Left lung (tissue), 10 donors: ENCODE results near the gene PCSK6. TPM values are rescaled to one million over a fixed set of nuclear protein-coding genes. Genes with fewer than 3 reads are reported as not detected.

ENCODE experiments used
- ATAC-seq: fragments of 200-7000 bp; cut with Tn5 transposase; one replicate; pipeline ENCODE4 v1.9.1; 2020; ENCODE audit warnings: moderate library complexity
- DNase-seq, 4 donors: peaks; one replicate each; pipeline ENCODE4 v3.0.0-alpha.2; 2013 to 2020
- H3K27ac ChIP-seq, 2 donors: fragments of 200-600 bp; sonication (generic) in 1 of 2; one replicate each; pipeline versions ENCODE4 v1.5.0 to v1.8.0; 2020 to 2021
- H3K27me3 ChIP-seq, 2 donors: fragments of 200-600 bp; sonication (generic) in 1 of 2; one replicate each; pipeline versions ENCODE4 v1.5.0 to v1.8.0; 2020 to 2021
- H3K36me3 ChIP-seq, 2 donors: fragments of 200-600 bp; sonication (generic) in 1 of 2; one replicate each; pipeline versions ENCODE4 v1.5.0 to v1.8.0; 2020 to 2021
- H3K4me1 ChIP-seq, 2 donors: fragments of 200-600 bp; one replicate each; pipeline ENCODE4 v1.8.0; 2021
- H3K4me3 ChIP-seq, 2 donors: fragments of 200-600 bp; sonication (generic) in 1 of 2; one replicate each; pipeline versions ENCODE4 v1.5.0 to v1.8.0; 2020 to 2021; ENCODE audit warnings: mild to moderate bottlenecking in 1 of 2
- H3K9me3 ChIP-seq, 2 donors: fragments of 200-600 bp; sonication (generic) in 1 of 2; one replicate each; pipeline versions ENCODE4 v1.5.0 to v1.8.0; 2020 to 2021
- intact Hi-C, 2 donors: fragments of 100-400 bp; cut with DNase I; formaldehyde crosslinking; loops; one replicate each; pipeline versions ENCODE4 v1.11.2 to v1.14.2; 2022
- polyA plus RNA-seq, 6 donors: library from polyadenylated mRNA; unstranded; fragments of 120-200 nt; gene quantifications; one replicate each; pipeline ENCODE4 v1.2.1, GENCODE V29; 2013; ENCODE audit not compliant: insufficient read length in 6 of 6
- total RNA-seq, 2 donors: library from RNA; stranded (reverse); fragmentation: NEBNext Ultra II Directional; extraction: Animal tissue kit (Norgen Biotek cat#: 25700); gene quantifications; one replicate each; pipeline ENCODE4 v1.2.1, GENCODE V29; 2021
- TF ChIP-seq, protein P1 (sequence below), 2 donors: fragments of 200-600 bp; sonication (generic) in 1 of 2; IDR thresholded peaks; one replicate each; pipeline versions ENCODE4 v1.5.0 to v1.8.0; 2021; ENCODE audit warnings: antibody characterized with exemption in 2 of 2
- donor health status: DM: no; HTN: yes; CAD: no.
- donor health status: DM: no; HTN: no; CAD: no.

The PCSK6 gene
- total and polyA plus RNA-seq, 8 donors: 7.7 to 25.7 (median 22.8) TPM

DNA sequence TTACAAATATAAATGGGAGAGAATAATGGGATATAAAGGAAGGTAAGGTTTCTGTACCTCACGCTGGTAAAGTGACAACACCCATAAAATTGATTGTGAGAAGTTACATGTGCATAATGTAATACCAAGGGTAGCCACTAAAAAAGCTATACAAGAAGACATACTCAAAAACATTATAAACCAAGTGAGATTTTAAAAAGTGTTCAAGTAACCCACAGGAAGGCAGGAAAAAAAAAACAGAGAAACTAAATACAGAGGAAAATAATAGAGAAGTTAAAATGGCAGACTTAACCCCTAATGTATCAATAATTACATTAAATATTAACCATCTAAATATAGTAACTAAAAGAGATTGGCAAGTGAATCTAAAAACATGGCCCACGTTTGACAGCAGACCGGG is 76.3 kb downstream of the PCSK6 start:
- no peak for ATAC-seq
- no peak overlapping the region for H3K27ac ChIP-seq
- no peak overlapping the region for H3K4me3 ChIP-seq
- H3K27me3 ChIP-seq: no peaks in the 10 kb centered on the region
- no peaks in the 10 kb centered on the region for H3K9me3 ChIP-seq
- no peaks in the 10 kb centered on the region for H3K4me1 ChIP-seq
- TF ChIP-seq, protein P1, sequence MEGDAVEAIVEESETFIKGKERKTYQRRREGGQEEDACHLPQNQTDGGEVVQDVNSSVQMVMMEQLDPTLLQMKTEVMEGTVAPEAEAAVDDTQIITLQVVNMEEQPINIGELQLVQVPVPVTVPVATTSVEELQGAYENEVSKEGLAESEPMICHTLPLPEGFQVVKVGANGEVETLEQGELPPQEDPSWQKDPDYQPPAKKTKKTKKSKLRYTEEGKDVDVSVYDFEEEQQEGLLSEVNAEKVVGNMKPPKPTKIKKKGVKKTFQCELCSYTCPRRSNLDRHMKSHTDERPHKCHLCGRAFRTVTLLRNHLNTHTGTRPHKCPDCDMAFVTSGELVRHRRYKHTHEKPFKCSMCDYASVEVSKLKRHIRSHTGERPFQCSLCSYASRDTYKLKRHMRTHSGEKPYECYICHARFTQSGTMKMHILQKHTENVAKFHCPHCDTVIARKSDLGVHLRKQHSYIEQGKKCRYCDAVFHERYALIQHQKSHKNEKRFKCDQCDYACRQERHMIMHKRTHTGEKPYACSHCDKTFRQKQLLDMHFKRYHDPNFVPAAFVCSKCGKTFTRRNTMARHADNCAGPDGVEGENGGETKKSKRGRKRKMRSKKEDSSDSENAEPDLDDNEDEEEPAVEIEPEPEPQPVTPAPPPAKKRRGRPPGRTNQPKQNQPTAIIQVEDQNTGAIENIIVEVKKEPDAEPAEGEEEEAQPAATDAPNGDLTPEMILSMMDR (IDR thresholded peaks at IDR 0.05): no peak
- intact Hi-C loops: no loop called here
- no peaks in the 10 kb centered on the region for H3K36me3 ChIP-seq
- no peak for DNase-seq

DNA sequence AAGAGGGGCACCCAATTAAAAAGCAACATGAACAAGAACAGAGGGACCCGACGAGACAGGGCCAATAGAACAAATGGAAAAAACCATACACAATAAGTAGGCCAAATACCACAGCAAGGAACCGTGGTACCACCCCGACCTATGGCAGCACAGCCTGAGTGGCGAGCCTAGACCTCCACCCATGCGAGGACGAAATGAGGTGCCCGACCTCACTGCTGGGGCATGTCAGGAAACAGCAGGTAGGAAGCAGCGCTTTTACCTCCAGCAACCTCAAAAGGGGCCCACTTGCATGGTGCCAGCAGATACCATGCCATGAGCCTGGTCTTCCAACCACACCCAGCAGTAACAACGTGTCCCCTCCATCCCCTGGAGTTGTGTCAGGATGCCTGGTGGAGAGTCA is 77.9 kb downstream of the PCSK6 start:
- H3K27me3 ChIP-seq: no peaks in the 10 kb centered on the region
- H3K27ac ChIP-seq: no peak overlapping the region
- no peaks in the 10 kb centered on the region for H3K36me3 ChIP-seq
- TF ChIP-seq, protein P1 (IDR thresholded peaks at IDR 0.05): no peak
- H3K9me3 ChIP-seq: no peaks in the 10 kb centered on the region
- no peaks in the 10 kb centered on the region for H3K4me1 ChIP-seq
- DNase-seq: no peak
- H3K4me3 ChIP-seq: no peak overlapping the region
- intact Hi-C loops: no loop called here
- no peak for ATAC-seq

DNA sequence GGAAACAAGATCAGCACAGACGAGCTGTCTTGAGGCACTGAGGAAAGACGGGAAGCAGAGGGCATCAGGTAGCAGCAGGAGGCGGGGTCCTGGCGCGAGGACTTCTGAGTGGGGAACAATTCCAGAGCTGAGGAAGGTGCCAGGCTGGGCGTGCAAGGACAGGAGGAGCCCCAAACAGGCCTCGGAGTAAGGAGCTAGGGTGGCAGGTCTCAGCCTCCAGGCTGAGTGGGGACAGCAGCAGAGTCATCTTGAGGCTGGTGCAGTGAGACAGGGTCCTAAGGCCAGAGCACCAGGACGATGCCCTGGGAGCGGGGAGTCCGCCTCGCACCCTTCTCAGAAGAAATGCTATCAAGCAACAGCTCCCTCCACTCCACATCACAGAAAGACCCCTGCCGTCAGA is 78.4 kb downstream of the PCSK6 start:
- TF ChIP-seq, protein P1 (IDR thresholded peaks at IDR 0.05): no peak
- DNase-seq: no peak
- Histone ChIP-seq H3K4me1 (no peaks in the 10 kb centered on the region), H3K36me3 (no peaks in the 10 kb centered on the region), H3K9me3 (no peaks in the 10 kb centered on the region), H3K4me3 (no peak overlapping the region), H3K27me3 (no peaks in the 10 kb centered on the region), H3K27ac (no peak overlapping the region)
- intact Hi-C loops: no loop called here
- no peak for ATAC-seq

DNA sequence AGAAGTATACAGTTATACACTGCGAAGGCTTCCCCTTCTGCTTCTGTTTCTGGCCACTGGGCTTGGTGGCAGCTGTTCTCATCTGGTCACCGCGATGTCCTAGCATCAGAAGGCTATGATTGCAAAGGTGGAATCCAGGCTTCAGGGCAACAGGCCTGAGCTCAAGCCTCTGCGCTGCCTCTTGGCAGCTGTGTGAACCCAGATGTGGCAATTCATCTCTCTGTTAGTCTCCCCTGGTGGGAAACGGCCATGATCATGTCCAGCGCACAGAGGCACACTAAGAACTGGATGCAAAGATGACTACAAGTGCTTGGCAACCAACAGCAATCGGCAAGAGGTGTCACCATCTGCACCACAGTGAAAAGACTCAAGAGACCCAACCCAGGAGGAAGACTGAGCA is 78.9 kb downstream of the PCSK6 start:
- TF ChIP-seq, protein P1 (IDR thresholded peaks at IDR 0.05): no peak
- Histone ChIP-seq H3K4me1 (no peaks in the 10 kb centered on the region), H3K4me3 (no peak overlapping the region), H3K36me3 (no peaks in the 10 kb centered on the region), H3K27ac (no peak overlapping the region), H3K27me3 (no peaks in the 10 kb centered on the region), H3K9me3 (no peaks in the 10 kb centered on the region)
- no peak for ATAC-seq
- intact Hi-C loops: no loop called here
- DNase-seq: no peak

DNA sequence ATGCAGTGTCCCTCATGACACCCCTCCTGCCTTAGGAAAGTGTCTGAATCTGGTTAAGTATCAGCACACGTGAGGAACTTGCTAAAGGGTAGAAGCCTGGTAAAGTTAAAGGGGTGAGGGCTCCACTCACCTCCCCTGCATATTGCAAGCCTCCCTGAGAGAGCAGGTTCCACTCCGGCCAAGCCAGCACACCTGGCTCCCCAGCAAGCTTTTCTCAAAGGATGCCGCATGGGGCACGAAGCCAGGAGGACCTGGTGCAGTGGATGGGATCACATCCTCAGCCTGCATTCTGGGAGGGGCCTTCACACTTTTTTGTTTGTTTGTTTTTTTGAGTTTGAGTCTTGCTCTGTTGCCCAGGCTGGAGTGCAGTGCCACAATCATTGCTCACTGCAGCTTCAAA is 79.9 kb downstream of the PCSK6 start:
- no peak for ATAC-seq
- TF ChIP-seq, protein P1 (IDR thresholded peaks at IDR 0.05): no peak
- no peak overlapping the region for H3K27ac ChIP-seq

More for the DNA sequence above, 79.9 kb downstream of the PCSK6 start:
- Histone ChIP-seq H3K4me1 (no peaks in the 10 kb centered on the region), H3K27me3 (no peaks in the 10 kb centered on the region), H3K36me3 (no peaks in the 10 kb centered on the region), H3K9me3 (no peaks in the 10 kb centered on the region), H3K4me3 (no peak overlapping the region)
- intact Hi-C loops: no loop called here
- DNase-seq: no peak
